GM18498 (cell line): ENCODE data around the gene PCGF3.
"Not testable (repeated sequence)": the region's sequence is repeated elsewhere in the genome, so short reads cannot be mapped to it uniquely, and the experiment has no call there.

ENCODE experiments used
- ATAC-seq: cut with Tn5 transposase; IDR thresholded peaks from one replicate; pipeline ENCODE4 v1.9.1; 2021; ENCODE audit warnings: mild to moderate bottlenecking, moderate library complexity; ENCODE audit not compliant: unreplicated experiment

PCGF3 gene

GRCh38 chr4:740011-740410, 34.4 kb downstream of the PCGF3 start:
- ATAC-seq, result no peak

DNA sequence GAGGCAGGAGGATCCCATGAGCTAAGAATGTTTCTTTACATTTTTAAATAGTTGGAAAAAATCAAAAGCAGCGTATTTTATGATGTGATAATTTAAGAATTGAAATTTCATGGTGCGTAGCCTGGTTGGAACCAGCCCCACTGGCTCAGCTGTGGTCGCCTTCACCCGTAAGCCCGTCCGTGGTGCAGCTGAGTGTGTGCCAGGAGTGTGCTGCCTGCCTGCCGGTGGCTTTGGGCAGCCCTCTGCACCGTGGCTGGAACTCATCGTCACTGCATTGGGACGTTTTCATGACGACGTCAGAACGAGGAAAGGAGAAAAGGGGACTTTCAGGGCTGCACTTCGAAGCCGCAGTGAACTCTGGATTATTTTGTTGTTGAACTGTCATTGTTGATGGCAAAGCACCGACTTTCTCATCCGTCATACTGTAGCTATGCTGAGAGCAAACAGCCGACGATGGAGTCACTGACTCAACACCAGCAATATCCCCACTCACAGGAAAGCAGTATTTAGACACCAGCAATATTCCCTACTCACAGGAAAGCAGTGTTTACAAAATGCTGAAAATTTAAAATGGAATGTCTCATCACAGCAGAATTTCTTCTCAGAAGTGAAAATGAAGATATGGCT, 35.1 kb downstream of the PCGF3 start:
- ATAC-seq, result no peak

DNA sequence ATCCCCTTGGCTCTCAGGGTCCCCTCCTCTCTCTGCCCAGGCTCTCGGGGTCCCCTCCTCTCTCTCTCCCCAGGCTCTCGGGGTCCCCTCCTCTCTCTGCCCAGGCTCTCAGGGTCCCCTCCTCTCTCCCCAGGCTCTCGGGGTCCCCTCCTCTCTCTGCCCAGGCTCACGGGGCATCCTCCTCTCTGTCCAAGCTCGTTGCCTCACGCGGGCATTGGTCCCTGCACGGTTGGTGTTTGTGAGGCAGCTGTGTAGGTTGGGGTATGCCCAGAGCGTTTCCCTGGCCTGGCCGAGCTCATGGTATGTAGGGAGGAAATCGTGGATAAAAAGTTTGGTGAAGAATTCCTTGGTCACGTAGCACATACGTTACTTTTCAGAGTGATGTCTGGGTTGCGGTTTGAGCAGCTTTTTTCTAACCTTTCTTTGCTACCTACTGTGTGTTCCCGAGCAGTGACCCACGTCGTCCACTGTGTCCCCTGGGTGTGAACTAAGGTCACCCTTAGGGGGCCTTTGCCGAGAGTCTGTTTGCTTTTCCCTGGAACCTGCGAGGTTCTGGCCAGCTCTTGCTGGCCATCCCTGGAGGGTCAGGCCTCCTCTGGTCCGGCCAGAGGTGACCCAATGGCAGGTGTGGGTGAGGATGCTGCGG, 36.6 kb downstream of the PCGF3 start:
- no peak for ATAC-seq

DNA sequence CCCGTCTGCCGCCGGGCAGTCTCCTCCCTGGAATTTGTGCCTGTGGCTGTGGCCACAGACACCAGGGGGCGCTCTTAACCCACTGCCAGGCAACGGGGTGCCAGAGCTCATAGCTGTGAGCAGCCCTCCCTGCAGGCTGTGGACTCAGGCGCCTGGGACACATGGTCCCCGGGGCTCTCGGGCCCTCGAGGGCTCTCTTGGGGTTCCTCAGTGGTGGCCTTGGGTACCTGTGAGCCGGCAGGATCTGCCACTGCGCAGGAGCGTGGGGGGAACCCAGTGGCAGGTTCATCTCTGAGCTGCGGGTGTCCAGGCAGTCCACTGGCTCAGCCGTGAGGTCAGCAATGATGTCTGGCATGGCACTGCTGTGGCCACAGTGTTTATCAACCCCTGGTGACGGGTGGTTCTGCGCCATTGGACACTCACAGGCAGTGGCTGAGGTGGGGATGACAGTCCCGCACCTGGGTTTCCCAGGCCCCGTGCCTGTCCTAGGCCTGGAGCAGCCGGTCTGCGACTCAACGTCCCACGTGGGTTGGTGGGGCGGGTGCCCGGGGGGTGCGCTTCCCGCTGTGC, 37.2 kb downstream of the PCGF3 start:
- no peak for ATAC-seq

DNA sequence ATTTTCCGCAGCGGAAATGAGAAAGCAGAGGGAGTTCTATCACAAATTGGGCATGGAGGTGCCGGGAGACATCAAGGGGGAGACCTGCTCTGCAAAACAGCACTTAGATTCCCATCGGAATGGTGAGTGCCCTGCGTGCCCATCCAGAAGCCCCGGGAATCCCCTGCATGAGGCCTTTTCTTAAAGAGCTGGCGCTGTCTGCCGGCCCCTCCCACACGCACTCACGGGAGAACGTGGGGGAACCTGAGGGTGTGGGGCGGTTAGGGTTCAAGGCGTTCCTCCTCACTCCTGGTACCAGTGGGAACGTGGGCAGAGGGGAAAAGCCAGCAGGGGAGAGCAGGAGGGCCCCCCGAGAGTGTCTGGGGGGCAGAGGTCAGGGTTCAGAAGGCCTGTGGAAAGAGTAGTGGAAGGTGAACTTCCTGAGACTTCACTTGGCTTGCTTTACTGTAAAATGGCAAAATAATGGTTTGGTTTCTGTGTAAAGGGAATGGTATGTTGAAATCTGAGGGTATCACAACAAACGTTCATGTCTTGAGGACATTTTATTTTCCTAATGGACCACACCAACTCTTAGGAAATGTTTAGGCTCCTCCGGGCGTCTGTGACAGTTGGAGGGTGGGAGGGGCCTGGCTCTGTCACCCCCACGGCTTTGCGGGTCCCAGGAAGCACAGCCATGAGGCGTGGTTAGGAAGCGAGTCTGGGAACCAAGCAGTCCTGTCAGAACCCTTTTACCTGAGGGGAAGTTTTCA, 38.0 kb downstream of the PCGF3 start:
- ATAC-seq, result no peak

GRCh38 chr4:744212-744841, 38.7 kb downstream of the PCGF3 start:
- ATAC-seq, result no peak

- ATAC-seq, result no peak
Measured at GRCh38 chr4:747546-748170, 42.0 kb downstream of the PCGF3 start.

- ATAC-seq, result no peak
Measured at GRCh38 chr4:748461-748860, 42.8 kb downstream of the PCGF3 start.

DNA sequence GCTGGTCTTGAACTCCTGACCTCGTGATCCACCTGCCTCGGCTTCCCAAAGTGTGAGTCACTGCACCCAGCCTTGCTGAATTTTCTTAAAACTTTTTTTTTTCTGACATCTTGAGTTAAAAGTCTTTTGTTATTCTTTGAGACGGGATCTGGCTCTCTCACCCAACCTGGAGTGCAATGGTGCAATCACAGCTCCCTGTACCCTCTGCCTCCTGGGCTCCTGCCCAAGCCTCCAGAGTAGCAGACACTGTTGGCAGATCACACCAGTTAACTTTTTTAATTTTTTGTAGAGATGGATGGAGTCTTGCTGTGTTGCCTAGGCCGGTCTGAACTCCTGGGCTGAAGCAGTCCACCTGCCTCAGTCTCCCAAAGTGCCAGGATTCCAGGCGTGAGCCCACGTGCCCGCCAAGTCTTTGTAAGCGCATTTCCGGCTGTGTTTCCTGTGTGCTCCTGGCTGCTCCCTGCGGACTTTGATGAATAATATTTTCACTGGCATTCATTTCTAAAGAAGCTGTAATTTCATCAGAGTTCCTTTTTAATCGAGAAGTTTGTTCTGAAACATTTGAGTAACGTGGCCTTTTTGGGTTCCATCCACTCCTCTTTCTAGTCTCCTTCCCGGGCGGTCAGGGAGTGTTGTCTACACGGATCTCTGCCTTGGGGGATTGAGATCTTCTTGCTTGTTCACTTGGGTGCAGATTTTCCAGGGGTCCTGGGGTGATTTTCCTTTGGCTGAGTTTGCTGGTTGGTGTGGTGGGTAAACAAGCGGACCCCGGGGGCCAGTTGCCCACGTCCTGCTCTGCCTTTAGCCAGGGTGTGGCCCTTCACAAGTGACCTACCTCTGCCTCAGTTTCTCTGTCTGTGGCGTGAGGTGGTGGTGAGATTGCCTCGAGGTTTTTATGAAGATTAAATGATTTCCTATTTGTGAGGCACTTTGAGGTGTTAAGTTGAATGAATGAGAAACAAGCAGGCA, 44.4 kb downstream of the PCGF3 start:
- ATAC-seq, result no peak

GRCh38 chr4:751676-752075, 46.0 kb downstream of the PCGF3 start:
- no peak for ATAC-seq

DNA sequence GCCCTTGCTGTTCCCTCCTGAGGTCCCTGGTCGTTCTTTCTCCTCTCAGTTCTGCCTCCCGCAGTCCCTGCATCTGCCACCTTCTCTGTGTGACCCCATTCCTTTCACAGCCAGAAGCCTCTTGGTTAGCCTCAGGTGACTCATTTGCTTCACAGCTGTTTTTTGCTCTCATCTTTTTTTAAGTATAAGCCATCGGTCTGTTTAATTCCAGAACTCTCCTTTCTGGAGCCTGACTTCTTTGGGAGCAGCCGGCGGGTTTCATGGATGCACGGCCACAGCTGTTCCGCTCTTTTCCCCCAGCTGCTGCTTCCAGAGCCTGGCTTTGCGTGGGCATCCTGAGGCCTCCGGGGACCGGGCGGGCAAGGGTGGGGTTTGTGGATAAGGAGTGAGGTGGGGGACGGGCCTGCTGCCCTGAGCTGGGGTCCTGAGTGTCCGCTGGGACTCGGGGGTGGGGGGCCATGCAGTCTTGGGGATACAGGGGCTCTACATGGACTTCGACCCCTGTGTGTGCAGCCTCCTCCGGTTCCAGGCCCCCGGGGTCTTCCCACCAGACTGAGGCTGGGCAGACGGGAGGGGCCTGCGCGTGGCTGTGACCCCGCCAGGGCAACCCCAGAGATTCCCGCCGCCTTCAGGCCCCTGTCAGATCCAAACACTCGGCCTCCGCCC, 46.7 kb downstream of the PCGF3 start:
- ATAC-seq, result no peak

GRCh38 chr4:753186-753585, 47.6 kb downstream of the PCGF3 start:
- not testable (repeated sequence) for ATAC-seq

GRCh38 chr4:754221-755120, 48.8 kb downstream of the PCGF3 start:
- no peak for ATAC-seq

GRCh38 chr4:757111-757510, 51.5 kb downstream of the PCGF3 start:
- no peak for ATAC-seq

GRCh38 chr4:759810-760209, 54.2 kb downstream of the PCGF3 start:
- not testable (repeated sequence) for ATAC-seq

- ATAC-seq, result no peak
Measured at GRCh38 chr4:760616-761015, 55.0 kb downstream of the PCGF3 start.

DNA sequence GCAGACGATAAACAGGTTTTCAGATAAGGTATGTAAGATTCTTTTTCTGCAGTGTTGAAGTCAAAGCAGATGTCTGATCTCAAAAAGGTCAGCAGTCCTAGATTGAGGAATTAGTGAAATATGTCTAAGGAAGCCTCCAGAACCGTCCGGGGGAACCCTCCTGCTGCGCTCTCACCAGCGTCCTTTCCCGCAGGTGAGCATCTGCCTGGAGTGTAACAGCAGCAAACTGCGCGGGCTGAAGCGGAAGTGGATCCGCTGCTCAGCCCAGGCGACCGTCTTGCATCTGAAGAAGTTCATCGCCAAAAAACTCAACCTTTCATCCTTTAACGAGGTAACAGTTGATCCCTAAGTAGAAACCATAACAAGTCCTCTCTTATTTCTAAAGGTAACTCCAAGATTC, 55.5 kb downstream of the PCGF3 start:
- ATAC-seq, result no peak

DNA sequence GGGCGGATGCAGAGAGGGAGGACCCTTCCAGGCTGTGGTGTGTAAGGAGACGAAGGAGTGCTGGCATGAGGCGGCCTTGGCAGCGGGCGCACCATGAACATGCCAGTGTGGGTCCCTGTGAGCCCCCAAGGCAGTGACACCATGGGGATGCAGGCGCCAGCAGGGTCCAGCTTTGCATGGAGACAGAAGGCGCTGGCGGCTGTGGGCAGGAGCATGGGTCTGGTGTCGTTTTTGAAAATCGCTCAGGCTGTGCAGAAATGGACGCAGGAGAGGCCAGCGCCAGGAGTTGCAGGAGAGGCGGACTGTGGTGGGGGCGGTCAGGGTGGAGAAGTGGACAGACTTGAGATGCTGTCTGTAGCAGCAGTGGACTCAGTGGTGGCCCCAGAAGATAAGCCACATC, 56.1 kb downstream of the PCGF3 start:
- no peak for ATAC-seq
